ENCODE measurements around the gene NUAK2.

NUAK2 gene

GRCh38 chr1:205270764-205271163 lies 50.8 kb downstream of the NUAK2 start:
- DNase-seq, result no peak

- no peak for DNase-seq
Measured at GRCh38 chr1:205270271-205270670, 51.3 kb downstream of the NUAK2 start.

GRCh38 chr1:205269711-205270110 lies 51.8 kb downstream of the NUAK2 start:
- DNase-seq, result no peak

- DNase-seq, result no peak
Measured at GRCh38 chr1:205268846-205269680, 52.5 kb downstream of the NUAK2 start.

GRCh38 chr1:205267306-205267902 lies 54.1 kb downstream of the NUAK2 start:
- no peak for DNase-seq

- DNase-seq, result no peak
Measured at GRCh38 chr1:205266611-205267305, 54.8 kb downstream of the NUAK2 start.

- no peak for DNase-seq
Measured at GRCh38 chr1:205263580-205264190, 57.9 kb downstream of the NUAK2 start.

- no peak for DNase-seq
Measured at GRCh38 chr1:205262731-205263171, 58.8 kb downstream of the NUAK2 start.

GRCh38 chr1:205261946-205262691 lies 59.4 kb downstream of the NUAK2 start:
- no peak for DNase-seq

- DNase-seq, result no peak
Measured at GRCh38 chr1:205260948-205261732, 60.4 kb downstream of the NUAK2 start.

GRCh38 chr1:205259998-205260397 lies 61.5 kb downstream of the NUAK2 start:
- no peak for DNase-seq

GRCh38 chr1:205259324-205259832 lies 62.2 kb downstream of the NUAK2 start:
- no peak for DNase-seq

- DNase-seq, result no peak
Measured at GRCh38 chr1:205258719-205259118, 62.8 kb downstream of the NUAK2 start.

- peak; percentile 62 for DNase-seq
Measured at GRCh38 chr1:205258261-205258691, 63.3 kb downstream of the NUAK2 start.

GRCh38 chr1:205257735-205258134 lies 63.8 kb downstream of the NUAK2 start:
- DNase-seq, result no peak

- DNase-seq, result peak; percentile 56
Measured at GRCh38 chr1:205256951-205257625, 64.5 kb downstream of the NUAK2 start.

GRCh38 chr1:205255941-205256780 lies 65.4 kb downstream of the NUAK2 start:
- peak; percentile 50 for DNase-seq
